Measurements from ENCODE around the gene VASP.

The VASP gene

DNA sequence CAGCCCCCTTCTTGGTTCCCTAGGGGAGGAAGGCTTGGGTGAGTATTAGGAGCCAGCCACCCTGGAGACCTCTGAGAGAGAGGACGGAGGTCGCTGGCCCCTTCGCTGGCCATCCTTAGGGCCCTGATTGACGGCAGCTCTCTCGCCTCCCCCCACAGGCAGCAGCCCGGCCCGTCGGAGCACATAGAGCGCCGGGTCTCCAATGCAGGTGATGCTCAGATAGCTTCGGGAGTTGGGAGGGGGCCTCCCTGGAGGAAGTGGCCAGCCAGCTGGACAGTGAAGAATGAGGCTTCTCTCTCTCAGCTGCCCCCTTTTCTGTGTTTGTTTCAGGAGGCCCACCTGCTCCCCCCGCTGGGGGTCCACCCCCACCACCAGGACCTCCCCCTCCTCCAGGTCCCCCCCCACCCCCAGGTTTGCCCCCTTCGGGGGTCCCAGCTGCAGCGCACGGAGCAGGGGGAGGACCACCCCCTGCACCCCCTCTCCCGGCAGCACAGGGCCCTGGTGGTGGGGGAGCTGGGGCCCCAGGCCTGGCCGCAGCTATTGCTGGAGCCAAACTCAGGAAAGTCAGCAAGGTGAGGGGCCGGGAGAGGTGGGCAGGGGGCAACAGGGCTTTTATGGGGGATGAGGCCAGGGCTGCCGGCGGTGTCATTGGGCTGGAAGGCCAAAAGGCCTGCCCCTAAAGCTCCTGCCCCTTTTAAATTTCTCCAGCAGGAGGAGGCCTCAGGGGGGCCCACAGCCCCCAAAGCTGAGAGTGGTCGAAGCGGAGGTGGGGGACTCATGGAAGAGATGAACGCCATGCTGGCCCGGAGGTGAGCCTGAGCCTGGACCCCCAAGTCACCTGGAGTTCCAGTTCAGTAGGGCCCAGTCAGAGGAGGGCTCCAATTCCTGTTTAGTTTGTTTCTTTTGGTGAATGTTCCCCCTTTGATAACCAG is 15.0 kb downstream of the VASP start:
- FAIRE-seq (no peak), DNase-seq (ENCODE audit: insufficient read length, low spot score) (no peak)
- no peak for TF ChIP-seq POLR2A (IDR thresholded peaks at IDR 0.05; ENCODE audit: low read depth, low read length)

- TF ChIP-seq POLR2A (IDR thresholded peaks at IDR 0.05; ENCODE audit: low read depth, low read length) = no peak
- FAIRE-seq (peak; percentile 15), DNase-seq (ENCODE audit: insufficient read length, low spot score) (peak; percentile 63)
These were observed 16.5 kb downstream of the VASP start for GRCh38 chr19:45523642-45524256.

DNA sequence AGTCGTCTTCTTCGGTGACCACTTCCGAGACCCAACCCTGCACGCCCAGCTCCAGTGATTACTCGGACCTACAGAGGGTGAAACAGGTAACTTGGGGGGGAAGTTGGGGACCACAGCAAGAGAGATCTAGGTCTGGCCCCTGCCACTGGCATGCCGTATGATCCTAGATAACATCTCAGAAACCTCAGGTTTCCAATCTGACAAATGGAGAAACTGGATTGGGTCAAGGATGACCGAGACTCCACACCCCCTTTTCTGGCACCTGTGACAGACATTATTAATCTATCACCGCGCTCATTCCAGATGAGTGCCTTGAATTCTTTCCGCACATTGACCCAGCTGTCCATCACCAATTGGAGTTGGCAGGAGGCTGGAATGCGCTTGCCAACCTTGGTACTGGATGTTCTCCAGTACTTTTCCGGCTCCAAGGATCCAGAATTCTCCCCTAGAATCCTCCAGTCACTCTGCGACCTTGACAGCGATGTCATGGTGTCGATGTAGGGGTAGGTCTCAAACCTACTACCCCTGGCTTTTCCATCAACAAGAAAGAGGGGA is 17.4 kb downstream of the VASP start:
- no peak for FAIRE-seq
- DNase-seq (ENCODE audit: insufficient read length, low spot score) = no peak
- no peak for TF ChIP-seq POLR2A (IDR thresholded peaks at IDR 0.05; ENCODE audit: low read depth, low read length)

DNA sequence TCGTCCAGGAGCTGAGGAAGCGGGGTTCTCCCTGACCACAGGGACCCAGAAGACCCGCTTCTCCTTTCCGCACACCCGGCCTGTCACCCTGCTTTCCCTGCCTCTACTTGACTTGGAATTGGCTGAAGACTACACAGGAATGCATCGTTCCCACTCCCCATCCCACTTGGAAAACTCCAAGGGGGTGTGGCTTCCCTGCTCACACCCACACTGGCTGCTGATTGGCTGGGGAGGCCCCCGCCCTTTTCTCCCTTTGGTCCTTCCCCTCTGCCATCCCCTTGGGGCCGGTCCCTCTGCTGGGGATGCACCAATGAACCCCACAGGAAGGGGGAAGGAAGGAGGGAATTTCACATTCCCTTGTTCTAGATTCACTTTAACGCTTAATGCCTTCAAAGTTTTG is 18.9 kb downstream of the VASP start:
- no peak for TF ChIP-seq POLR2A (IDR thresholded peaks at IDR 0.05; ENCODE audit: low read depth, low read length)
- FAIRE-seq (no peak), DNase-seq (ENCODE audit: insufficient read length, low spot score) (peak; percentile 57)

DNA sequence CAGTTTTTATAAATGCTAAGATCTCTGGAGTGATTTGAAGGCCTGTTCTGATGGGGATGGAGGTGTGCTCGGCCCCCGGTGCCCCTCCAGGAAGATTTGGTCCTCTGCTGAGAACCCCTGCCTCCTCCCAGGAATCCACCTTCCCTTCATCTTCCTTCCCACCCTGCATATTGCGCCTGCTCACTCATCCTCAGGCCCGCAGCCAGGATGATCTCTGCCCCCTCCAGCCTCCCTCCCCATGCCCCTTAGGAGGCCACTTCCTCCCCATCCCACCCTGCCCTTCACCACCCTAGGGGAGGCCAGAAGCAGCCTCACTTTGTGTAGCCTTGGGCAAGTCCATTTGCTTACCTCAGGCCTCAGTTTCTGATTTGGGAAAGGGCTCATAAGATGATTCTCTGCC is 19.7 kb downstream of the VASP start:
- TF ChIP-seq POLR2A (IDR thresholded peaks at IDR 0.05; ENCODE audit: low read depth, low read length) = no peak
- FAIRE-seq = no peak
- no peak for DNase-seq (ENCODE audit: insufficient read length, low spot score)

GRCh38 chr19:45527731-45528130 is 20.5 kb downstream of the VASP start:
- FAIRE-seq (no peak), DNase-seq (ENCODE audit: insufficient read length, low spot score) (no peak)
- TF ChIP-seq POLR2A (IDR thresholded peaks at IDR 0.05; ENCODE audit: low read depth, low read length) = no peak

DNA sequence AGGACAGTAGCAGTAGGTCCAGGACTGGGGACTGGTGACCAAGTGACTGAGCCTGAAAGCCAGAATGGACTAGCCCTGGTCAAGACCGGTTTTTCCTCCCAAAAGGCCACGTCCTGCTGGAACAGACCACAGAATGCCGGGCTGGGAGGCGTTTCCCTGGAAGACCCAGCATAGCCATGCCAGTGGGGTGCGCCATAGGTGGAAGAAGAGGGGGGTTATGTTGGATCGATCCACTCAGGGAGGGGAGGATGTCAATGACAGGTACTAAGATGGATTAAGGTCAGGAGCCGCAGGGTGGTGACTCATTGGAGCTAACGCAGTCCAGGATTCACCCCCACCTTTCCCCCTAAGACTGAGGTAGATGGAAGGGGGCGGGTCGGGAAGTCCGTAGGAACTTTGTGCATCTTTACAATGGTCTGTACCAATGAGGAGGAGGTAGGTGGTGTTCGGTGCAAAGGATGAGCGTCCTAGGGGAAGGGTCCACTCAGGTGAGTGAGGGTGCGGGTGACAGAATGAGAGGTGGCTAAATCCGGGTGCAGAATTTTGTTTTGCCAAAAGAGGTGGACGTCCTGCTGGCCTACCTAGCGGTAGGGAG is 21.0 kb downstream of the VASP start:
- no peak for FAIRE-seq
- TF ChIP-seq POLR2A (IDR thresholded peaks at IDR 0.05; ENCODE audit: low read depth, low read length) = no peak
- no peak for DNase-seq (ENCODE audit: insufficient read length, low spot score)

- FAIRE-seq = no peak
- no peak for TF ChIP-seq POLR2A (IDR thresholded peaks at IDR 0.05; ENCODE audit: low read depth, low read length)
- DNase-seq (ENCODE audit: insufficient read length, low spot score) = no peak
These were observed 21.6 kb downstream of the VASP start for GRCh38 chr19:45528744-45529419.

DNA sequence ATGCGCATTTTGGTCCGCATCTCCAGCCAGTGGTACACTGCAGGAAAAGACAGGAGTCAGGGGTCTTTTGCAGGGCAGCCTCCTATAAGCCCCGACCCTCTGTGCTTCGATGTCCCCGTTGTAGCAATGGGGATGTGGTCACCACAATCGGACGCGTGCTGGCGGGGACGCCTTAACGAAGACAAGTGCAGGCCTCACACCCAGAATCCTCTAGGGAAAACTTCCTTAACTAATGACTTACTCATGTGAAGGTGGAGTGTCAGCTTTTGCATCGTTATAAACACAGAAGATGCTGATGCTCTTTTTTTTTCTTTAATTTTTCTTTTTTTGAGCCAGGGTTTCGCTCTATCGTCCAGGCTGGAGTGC is 22.1 kb downstream of the VASP start:
- no peak for TF ChIP-seq POLR2A (IDR thresholded peaks at IDR 0.05; ENCODE audit: low read depth, low read length)

GRCh38 chr19:45531349-45531748 is 24.1 kb downstream of the VASP start:
- TF ChIP-seq POLR2A (IDR thresholded peaks at IDR 0.05; ENCODE audit: low read depth, low read length) = no peak
- DNase-seq (ENCODE audit: insufficient read length, low spot score) = no peak
- FAIRE-seq = no peak

More for the DNA sequence above, 22.1 kb downstream of the VASP start:
- FAIRE-seq (no peak), DNase-seq (ENCODE audit: insufficient read length, low spot score) (no peak)

DNA sequence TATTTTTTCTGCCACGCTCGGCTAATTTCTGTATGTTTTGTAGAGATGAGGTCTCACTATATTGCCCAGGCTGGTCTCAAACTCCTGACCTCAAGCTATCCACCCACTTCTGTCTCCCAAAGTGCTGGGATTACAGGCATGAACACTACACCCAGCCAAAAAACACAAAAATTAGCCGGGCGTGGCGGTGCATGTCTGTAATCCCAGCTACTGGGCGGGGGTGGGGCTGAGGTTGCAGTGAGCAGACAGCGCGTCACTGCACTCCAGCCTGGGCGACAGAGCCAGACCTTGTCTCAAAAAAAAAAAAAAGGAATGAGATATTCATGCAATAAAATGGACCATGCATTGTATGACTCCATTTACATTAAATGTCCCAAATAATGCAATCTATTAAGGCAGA is 32.2 kb downstream of the VASP start:
- FAIRE-seq (no peak), DNase-seq (ENCODE audit: insufficient read length, low spot score) (no peak)
- TF ChIP-seq POLR2A (IDR thresholded peaks at IDR 0.05; ENCODE audit: low read depth, low read length) = no peak

GRCh38 chr19:45542234-45542668 is 35.0 kb downstream of the VASP start:
- TF ChIP-seq POLR2A (IDR thresholded peaks at IDR 0.05; ENCODE audit: low read depth, low read length) = no peak
- no peak for FAIRE-seq
- DNase-seq (ENCODE audit: insufficient read length, low spot score) = no peak

DNA sequence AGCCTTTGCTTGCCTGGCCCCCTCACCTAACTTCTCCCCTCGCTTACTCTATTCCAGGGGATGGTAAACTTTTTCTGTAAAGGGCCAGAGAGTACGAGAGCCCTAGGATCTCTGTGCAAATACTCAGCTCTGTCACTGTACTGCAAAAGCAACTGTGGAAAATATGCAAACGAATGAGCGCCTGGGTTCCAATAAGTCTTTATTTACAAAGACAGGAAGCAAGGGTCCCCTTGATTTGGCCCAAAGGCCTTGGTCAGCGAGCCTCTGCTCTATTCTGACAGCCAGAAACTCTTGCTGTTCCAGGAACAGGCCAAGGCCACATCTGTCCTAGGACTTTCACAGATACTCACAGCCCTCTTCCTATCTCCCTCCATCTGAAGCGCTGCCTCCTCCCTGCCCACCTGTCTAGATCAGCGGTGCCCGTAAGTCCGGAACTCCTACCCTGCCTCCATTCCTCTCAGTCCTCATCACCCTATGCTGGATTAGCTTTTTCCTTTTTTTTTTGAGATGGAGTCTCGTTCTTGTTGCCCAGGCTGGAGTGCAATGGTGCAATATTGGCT is 40.0 kb downstream of the VASP start:
- FAIRE-seq (no peak), DNase-seq (ENCODE audit: insufficient read length, low spot score) (no peak)
- TF ChIP-seq POLR2A (IDR thresholded peaks at IDR 0.05; ENCODE audit: low read depth, low read length) = no peak

Measured in H54 (cell line).